ENCODE measurements around the gene TMEM87B.

Gene TMEM87B

GRCh38 chr2:112150851-112151250 lies 95.8 kb downstream of the TMEM87B start:
- DNase-seq (ENCODE audit: low spot score): no peak

GRCh38 chr2:112151271-112151670 lies 96.2 kb downstream of the TMEM87B start:
- DNase-seq (ENCODE audit: low spot score): no peak

- DNase-seq (ENCODE audit: low spot score): no peak
Measured at GRCh38 chr2:112151701-112152440, 96.8 kb downstream of the TMEM87B start.

GRCh38 chr2:112152476-112153178 lies 97.6 kb downstream of the TMEM87B start:
- DNase-seq (ENCODE audit: low spot score): no peak

GRCh38 chr2:112153179-112153490 lies 98.1 kb downstream of the TMEM87B start:
- peak; percentile 75 for DNase-seq (ENCODE audit: low spot score)

- no peak for DNase-seq (ENCODE audit: low spot score)
Measured at GRCh38 chr2:112153501-112153900, 98.4 kb downstream of the TMEM87B start.

GRCh38 chr2:112154246-112155117 lies 99.4 kb downstream of the TMEM87B start:
- no peak for DNase-seq (ENCODE audit: low spot score)

- no peak for DNase-seq (ENCODE audit: low spot score)
Measured at GRCh38 chr2:112155331-112156151, 100.5 kb downstream of the TMEM87B start.

GRCh38 chr2:112156152-112156986 lies 101.3 kb downstream of the TMEM87B start:
- DNase-seq (ENCODE audit: low spot score): peak; percentile 60

GRCh38 chr2:112157472-112157871 lies 102.4 kb downstream of the TMEM87B start:
- no peak for DNase-seq (ENCODE audit: low spot score)

- DNase-seq (ENCODE audit: low spot score): no peak
Measured at GRCh38 chr2:112159454-112159921, 104.4 kb downstream of the TMEM87B start.

- DNase-seq (ENCODE audit: low spot score): no peak
Measured at GRCh38 chr2:112160283-112161250, 105.5 kb downstream of the TMEM87B start.

GRCh38 chr2:112161431-112162145 lies 106.5 kb downstream of the TMEM87B start:
- DNase-seq (ENCODE audit: low spot score): no peak

- DNase-seq (ENCODE audit: low spot score): no peak
Measured at GRCh38 chr2:112162341-112162740, 107.3 kb downstream of the TMEM87B start.

GRCh38 chr2:112162956-112163355 lies 107.9 kb downstream of the TMEM87B start:
- DNase-seq (ENCODE audit: low spot score): no peak

GRCh38 chr2:112163541-112163981 lies 108.5 kb downstream of the TMEM87B start:
- no peak for DNase-seq (ENCODE audit: low spot score)

GRCh38 chr2:112164876-112165275 lies 109.8 kb downstream of the TMEM87B start:
- no peak for DNase-seq (ENCODE audit: low spot score)

GRCh38 chr2:112165296-112165695 lies 110.2 kb downstream of the TMEM87B start:
- DNase-seq (ENCODE audit: low spot score): no peak

All from AG20443 (cell line).